CD14-positive monocyte (primary cell): ENCODE data around the gene SLC30A3. TPM values are rescaled to one million over a fixed set of nuclear protein-coding genes. Genes with fewer than 3 reads are reported as not detected.

Source experiments
- DNase-seq, 3 donors: peaks; one replicate each; pipeline ENCODE4 v3.0.0-alpha.2; 2011 to 2022
- H2AFZ ChIP-seq: 2 replicates; pipeline ENCODE4 v1.6.0; 2012; ENCODE audit warnings: mild to moderate bottlenecking, low read depth, low read length, inconsistent platforms; ENCODE audit not compliant: insufficient read depth, poor library complexity, severe bottlenecking
- H3K27ac ChIP-seq, 2 donors: 1 replicate in 1 of 2; 2 replicates in 1 of 2; pipeline ENCODE4 v1.5.1; 2012 to 2013; ENCODE audit warnings: low read length in 2 of 2, control low read depth in 1 of 2, inconsistent platforms in 1 of 2, low read depth in 1 of 2, mild to moderate bottlenecking in 1 of 2
- H3K27me3 ChIP-seq, 2 donors: one replicate each; pipeline versions ENCODE4 v1.6.0 to v1.6.1; 2011 to 2013; ENCODE audit warnings: low read length in 2 of 2; ENCODE audit not compliant: control insufficient read depth in 2 of 2, insufficient read depth in 2 of 2
- H3K36me3 ChIP-seq, 2 donors: replicated peaks in 1 of 2; 1 replicate in 1 of 2; 2 replicates in 1 of 2; pipeline versions ENCODE4 v1.5.1 to v1.6.1; 2012 to 2013; ENCODE audit warnings: low read length in 2 of 2, control low read depth in 1 of 2, inconsistent platforms in 1 of 2, mild to moderate bottlenecking in 1 of 2; ENCODE audit not compliant: insufficient read depth in 2 of 2, control insufficient read depth in 1 of 2
- H3K4me1 ChIP-seq, 2 donors: 1 replicate in 1 of 2; 2 replicates in 1 of 2; pipeline versions ENCODE4 v1.5.1 to v1.6.1; 2012 to 2013; ENCODE audit warnings: low read length in 2 of 2, control low read depth in 1 of 2, inconsistent platforms in 1 of 2, mild to moderate bottlenecking in 1 of 2, moderate library complexity in 1 of 2; ENCODE audit not compliant: insufficient read depth in 2 of 2, control insufficient read depth in 1 of 2
- H3K4me2 ChIP-seq: replicated peaks from 2 replicates; pipeline ENCODE3; 2012; ENCODE audit warnings: low read length, moderate library complexity, mild to moderate bottlenecking; ENCODE audit not compliant: poor library complexity, severe bottlenecking; ENCODE audit errors: extremely low read depth
- H3K4me3 ChIP-seq, 3 experiments: fragments of 200-600 bp in 1 of 3; sonication (generic) in 1 of 3; replicated peaks in 1 of 3; 1 replicate in 2 of 3; 2 replicates in 1 of 3; pipeline ENCODE4 v1.5.1; 2011 to 2013; ENCODE audit warnings: low read length in 3 of 3, mild to moderate bottlenecking in 3 of 3, control low read depth in 2 of 3, low read depth in 2 of 3, inconsistent platforms in 1 of 3, moderate library complexity in 1 of 3
- H3K79me2 ChIP-seq: 2 replicates; pipeline ENCODE4 v1.6.0; 2012; ENCODE audit warnings: mild to moderate bottlenecking, control low read depth, inconsistent platforms, low read length, moderate library complexity; ENCODE audit not compliant: insufficient read depth
- H3K9ac ChIP-seq: 2 replicates; pipeline ENCODE4 v1.6.0; 2017; ENCODE audit warnings: low read length, mild to moderate bottlenecking; ENCODE audit not compliant: insufficient read depth, poor library complexity, severe bottlenecking
- H3K9me3 ChIP-seq, 2 donors: replicated peaks in 1 of 2; 1 replicate in 1 of 2; 2 replicates in 1 of 2; pipeline versions ENCODE4 v1.5.1 to v1.6.1; 2012 to 2013; ENCODE audit warnings: low read length in 2 of 2, control low read depth in 1 of 2; ENCODE audit not compliant: control insufficient read depth in 1 of 2, insufficient read depth in 1 of 2
- H4K20me1 ChIP-seq: 2 replicates; pipeline ENCODE4 v1.6.0; 2012; ENCODE audit warnings: mild to moderate bottlenecking, low read length, control low read depth, moderate library complexity; ENCODE audit not compliant: insufficient read depth
- H3K27ac Mint-ChIP-seq, 7 donors: one replicate each; pipeline ENCODE4 v1.8.0; 2020; ENCODE audit warnings: mild to moderate bottlenecking in 7 of 7, mixed read lengths in 7 of 7, moderate library complexity in 6 of 7, inconsistent platforms in 2 of 7
- H3K27me3 Mint-ChIP-seq, 3 donors: one replicate each; pipeline ENCODE4 v1.8.0; 2021 to 2022; ENCODE audit warnings: low read depth in 3 of 3, mild to moderate bottlenecking in 3 of 3, mixed read lengths in 3 of 3, moderate library complexity in 3 of 3, inconsistent platforms in 1 of 3
- H3K36me3 Mint-ChIP-seq, 2 donors: one replicate each; pipeline ENCODE4 v1.8.0; 2020; ENCODE audit warnings: mixed read lengths in 2 of 2, inconsistent platforms in 1 of 2, mild to moderate bottlenecking in 1 of 2
- H3K4me1 Mint-ChIP-seq: one replicate; pipeline ENCODE4 v1.8.0; 2020; ENCODE audit warnings: mild to moderate bottlenecking, mixed read lengths
- H3K4me3 Mint-ChIP-seq, 2 donors: one replicate each; pipeline ENCODE4 v1.8.0; 2020; ENCODE audit warnings: mild to moderate bottlenecking in 2 of 2, mixed read lengths in 2 of 2, moderate library complexity in 1 of 2
- H3K9me3 Mint-ChIP-seq, 7 donors: one replicate each; pipeline ENCODE4 v1.8.0; 2020 to 2022; ENCODE audit warnings: mixed read lengths in 7 of 7, mild to moderate bottlenecking in 6 of 7, moderate library complexity in 6 of 7, inconsistent platforms in 2 of 7
- WGBS: methylation state at CpG from one replicate; pipeline ENCODE4 v1.1.5; 2013; ENCODE audit warnings: missing lambda C conversion rate; ENCODE audit not compliant: insufficient coverage; 5-methylcytosine and 5-hydroxymethylcytosine counted together
- intact Hi-C, 2 donors: fragments of 100-400 bp; cut with micrococcal nuclease; formaldehyde crosslinking; loops; one replicate each; pipeline versions ENCODE4 v1.15.0 to v1.15.1; 2023
- polyA plus RNA-seq, 3 donors: library from polyadenylated mRNA; depleted of rRNA in 1 of 3; unstranded in 2 of 3; stranded (reverse) in 1 of 3; fragments of 300-500 nt in 2 of 3; fragments of >200 nt in 1 of 3; fragmentation: Illumina TruSeq in 2 of 3; gene quantifications; 1 replicate in 2 of 3; 2 replicates in 1 of 3; pipeline ENCODE4 v1.2.3, GENCODE V29; 2012 to 2021
- TF ChIP-seq, protein P1 (sequence below): fragments of 200-600 bp; IDR thresholded peaks from one replicate; pipeline ENCODE4 v1.8.0; 2022; ENCODE audit warnings: antibody characterized with exemption, mild to moderate bottlenecking

Gene SLC30A3
- polyA plus RNA-seq, 3 donors: 0.08 TPM; not detected in 2

DNA sequence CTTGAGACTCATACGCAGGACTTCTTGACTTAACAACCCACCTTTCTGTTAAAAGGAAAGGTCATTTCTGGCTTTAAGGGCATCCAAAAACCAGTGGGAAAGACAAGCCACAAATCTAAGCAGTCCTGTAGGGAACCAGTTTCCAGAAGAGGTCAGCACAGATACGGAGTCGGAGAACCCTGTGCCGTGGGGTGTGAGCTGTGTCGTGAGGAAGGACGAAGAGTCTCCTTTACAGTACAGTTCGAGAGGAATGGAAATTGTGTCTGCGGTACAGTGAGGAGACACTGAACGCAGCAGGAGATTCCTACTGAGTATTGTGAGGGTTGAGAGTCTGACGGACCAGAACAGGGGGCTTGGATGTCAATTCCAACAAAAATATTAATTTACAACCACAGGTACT lies 17.7 kb downstream of the SLC30A3 start:
- Mint-ChIP-seq H3K27me3 (peaks cover 2 to 11% (median 7%) of the 10 kb centered on the region in 3 donors), H3K9me3 (no peaks in the 10 kb centered on the region), H3K27ac (no peak overlapping the region), H3K36me3 (peaks cover 43 to 48% of the 10 kb centered on the region in 2 donors), H3K4me3 (no peak overlapping the region), H3K4me1 (no peaks in the 10 kb centered on the region)
- no peaks in the 10 kb centered on the region for H3K79me2 ChIP-seq
- no peaks in the 10 kb centered on the region for H4K20me1 ChIP-seq
- no peak overlapping the region for H3K4me2 ChIP-seq
- no peaks in the 10 kb centered on the region for H3K4me1 ChIP-seq
- H3K27me3 ChIP-seq: no peaks in the 10 kb centered on the region
- H3K36me3 ChIP-seq: peaks cover 44 to 50% of the 10 kb centered on the region in 2 donors
- no peak overlapping the region for H3K9ac ChIP-seq
- intact Hi-C loops: no loop called here
- TF ChIP-seq, protein P1, sequence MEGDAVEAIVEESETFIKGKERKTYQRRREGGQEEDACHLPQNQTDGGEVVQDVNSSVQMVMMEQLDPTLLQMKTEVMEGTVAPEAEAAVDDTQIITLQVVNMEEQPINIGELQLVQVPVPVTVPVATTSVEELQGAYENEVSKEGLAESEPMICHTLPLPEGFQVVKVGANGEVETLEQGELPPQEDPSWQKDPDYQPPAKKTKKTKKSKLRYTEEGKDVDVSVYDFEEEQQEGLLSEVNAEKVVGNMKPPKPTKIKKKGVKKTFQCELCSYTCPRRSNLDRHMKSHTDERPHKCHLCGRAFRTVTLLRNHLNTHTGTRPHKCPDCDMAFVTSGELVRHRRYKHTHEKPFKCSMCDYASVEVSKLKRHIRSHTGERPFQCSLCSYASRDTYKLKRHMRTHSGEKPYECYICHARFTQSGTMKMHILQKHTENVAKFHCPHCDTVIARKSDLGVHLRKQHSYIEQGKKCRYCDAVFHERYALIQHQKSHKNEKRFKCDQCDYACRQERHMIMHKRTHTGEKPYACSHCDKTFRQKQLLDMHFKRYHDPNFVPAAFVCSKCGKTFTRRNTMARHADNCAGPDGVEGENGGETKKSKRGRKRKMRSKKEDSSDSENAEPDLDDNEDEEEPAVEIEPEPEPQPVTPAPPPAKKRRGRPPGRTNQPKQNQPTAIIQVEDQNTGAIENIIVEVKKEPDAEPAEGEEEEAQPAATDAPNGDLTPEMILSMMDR: no peak
- H2AFZ ChIP-seq: no peak overlapping the region
- DNase-seq: no peak
- H3K4me3 ChIP-seq: no peak overlapping the region
- H3K27ac ChIP-seq: no peak overlapping the region
- no peaks in the 10 kb centered on the region for H3K9me3 ChIP-seq
- 92% methylated on average over 2 of the region's 10 CpGs for WGBS

DNA sequence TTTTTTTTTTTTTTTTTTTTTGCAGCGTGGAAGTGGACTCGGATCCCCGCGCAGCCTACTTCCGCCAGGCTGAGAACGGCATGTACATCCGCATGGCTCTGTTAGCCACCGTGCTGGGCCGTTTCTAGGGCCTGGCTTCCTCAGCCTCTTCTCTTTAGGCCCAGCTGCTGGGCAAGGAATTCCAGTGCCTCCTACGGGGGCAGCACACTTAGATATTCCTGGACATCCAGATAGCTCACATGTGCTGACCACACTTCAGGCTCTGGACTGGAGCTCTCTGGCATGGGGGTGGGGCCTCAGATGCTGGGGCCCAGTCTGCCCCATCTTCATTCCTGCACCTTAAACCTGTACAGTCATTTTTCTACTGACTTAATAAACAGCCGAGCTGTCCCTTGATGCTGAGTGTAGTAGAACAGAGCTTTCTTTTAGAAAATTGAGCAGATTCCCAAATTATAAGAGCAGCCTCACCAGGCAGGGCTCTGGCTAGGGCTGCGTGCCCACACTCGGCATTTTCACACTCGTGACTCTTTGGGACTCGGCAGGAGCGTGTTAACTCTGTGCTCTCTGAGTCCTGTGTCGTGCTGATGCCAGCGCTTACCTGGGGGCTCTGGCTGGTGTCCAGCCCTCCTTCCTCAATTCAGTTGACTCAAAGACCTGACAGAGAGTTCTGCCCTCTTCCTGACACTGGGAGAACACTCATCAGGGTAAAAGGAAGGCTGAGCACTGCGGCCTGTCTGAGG lies 19.3 kb downstream of the SLC30A3 start:
- Histone ChIP-seq H3K4me2 (no peak overlapping the region), H3K27me3 (no peaks in the 10 kb centered on the region), H3K79me2 (no peaks in the 10 kb centered on the region), H2AFZ (no peak overlapping the region), H3K9me3 (no peaks in the 10 kb centered on the region), H3K27ac (no peak overlapping the region), H4K20me1 (no peaks in the 10 kb centered on the region), H3K4me1 (no peaks in the 10 kb centered on the region), H3K9ac (no peak overlapping the region), H3K4me3 (no peak overlapping the region), H3K36me3 (peaks cover 58 to 66% of the 10 kb centered on the region in 2 donors)
- WGBS: 89% methylated on average over 18 of the region's 19 CpGs
- Mint-ChIP-seq H3K36me3 (peaks cover 57 to 64% of the 10 kb centered on the region in 2 donors), H3K27ac (peak overlapping the region in 2 of 7 donors; percentile 11 to 42), H3K4me1 (no peaks in the 10 kb centered on the region), H3K9me3 (no peaks in the 10 kb centered on the region), H3K27me3 (peaks cover 0 to 7% (median 4%) of the 10 kb centered on the region in 3 donors), H3K4me3 (no peak overlapping the region)
- TF ChIP-seq, protein P1: no peak
- intact Hi-C loops: no loop called here
- no peak for DNase-seq
